HG02938 (cell line): ENCODE results near the gene COL4A2.
"Not testable (repeated sequence)": the region's sequence is repeated elsewhere in the genome, so short reads cannot be mapped to it uniquely, and the experiment has no call there.

Experiments used
- ATAC-seq: cut with Tn5 transposase; IDR thresholded peaks from one replicate; pipeline ENCODE4 v1.9.1; 2021; ENCODE audit warnings: mild to moderate bottlenecking, moderate library complexity; ENCODE audit not compliant: unreplicated experiment

Gene COL4A2

DNA sequence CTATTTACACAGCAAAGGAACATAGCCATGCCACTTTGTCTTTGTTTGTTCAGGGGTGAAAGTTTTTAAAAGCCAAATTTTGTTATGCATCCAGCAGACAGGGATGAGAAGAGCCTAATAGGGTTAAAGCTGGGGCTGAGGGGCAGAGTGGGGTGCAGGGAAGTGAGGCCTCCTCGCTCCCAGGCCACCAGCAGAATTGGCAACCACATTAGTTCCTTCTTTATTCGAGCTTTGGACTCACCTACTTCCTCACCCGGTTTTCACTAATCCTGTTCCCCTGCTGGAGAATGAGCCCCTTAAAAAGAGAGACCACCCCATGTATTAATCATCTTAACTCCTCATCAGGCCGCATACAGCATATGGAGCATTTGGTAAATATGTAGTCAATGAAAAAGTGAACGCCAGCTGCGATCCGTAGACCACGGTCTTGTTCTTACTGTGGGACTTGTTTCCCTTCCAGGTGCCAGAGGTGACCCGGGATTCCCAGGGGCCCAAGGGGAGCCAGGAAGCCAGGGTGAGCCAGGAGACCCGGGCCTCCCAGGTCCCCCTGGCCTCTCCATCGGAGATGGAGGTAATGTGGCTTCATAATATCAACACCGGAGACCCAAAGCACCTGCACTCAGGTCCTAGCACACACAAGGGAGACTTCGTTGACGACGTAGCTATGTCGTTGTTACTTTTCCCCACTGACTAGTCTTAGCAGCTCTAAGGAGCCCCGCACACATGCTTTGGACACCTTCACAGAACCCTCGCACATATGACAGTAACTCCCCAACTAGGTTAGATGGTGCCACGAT, 142.3 kb downstream of the COL4A2 start:
- no peak for ATAC-seq

DNA sequence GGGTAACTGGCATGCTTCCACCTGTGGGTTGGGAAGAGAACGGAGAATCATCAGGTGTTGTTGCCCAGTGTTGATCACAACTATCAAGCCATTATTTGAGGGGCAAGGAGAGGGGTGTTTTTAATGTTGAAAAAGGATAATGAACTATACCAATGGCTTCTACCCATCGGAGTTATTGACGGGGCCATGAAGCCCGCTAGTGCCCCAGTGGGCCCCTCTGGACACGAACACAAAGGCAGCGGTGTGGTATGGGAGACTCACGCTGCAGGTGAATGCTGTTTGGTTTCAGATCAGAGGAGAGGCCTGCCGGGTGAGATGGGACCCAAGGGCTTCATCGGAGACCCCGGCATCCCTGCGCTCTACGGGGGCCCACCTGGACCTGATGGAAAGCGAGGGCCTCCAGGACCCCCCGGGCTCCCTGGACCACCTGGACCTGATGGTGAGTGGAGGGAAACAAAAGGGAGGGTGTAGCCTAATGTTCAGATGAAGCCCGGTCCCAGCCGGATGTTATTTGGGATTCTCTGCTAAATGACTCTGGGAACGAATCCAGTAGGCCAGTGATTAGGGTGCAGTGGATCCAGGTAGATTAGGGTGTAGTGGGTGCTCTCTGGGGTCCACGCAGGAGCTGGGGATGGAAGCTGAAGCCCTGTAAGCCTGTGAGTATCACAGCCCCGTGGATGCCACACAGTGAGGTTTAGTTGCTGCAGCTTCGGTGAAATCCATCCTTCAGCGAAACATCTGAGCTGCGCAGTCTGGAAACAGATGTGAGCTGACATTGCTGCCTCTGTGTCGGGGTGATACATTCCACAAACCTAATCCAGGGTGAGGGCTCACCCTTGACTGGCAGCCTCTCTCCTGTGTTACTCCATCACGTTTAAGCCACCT, 143.2 kb downstream of the COL4A2 start:
- no peak for ATAC-seq

DNA sequence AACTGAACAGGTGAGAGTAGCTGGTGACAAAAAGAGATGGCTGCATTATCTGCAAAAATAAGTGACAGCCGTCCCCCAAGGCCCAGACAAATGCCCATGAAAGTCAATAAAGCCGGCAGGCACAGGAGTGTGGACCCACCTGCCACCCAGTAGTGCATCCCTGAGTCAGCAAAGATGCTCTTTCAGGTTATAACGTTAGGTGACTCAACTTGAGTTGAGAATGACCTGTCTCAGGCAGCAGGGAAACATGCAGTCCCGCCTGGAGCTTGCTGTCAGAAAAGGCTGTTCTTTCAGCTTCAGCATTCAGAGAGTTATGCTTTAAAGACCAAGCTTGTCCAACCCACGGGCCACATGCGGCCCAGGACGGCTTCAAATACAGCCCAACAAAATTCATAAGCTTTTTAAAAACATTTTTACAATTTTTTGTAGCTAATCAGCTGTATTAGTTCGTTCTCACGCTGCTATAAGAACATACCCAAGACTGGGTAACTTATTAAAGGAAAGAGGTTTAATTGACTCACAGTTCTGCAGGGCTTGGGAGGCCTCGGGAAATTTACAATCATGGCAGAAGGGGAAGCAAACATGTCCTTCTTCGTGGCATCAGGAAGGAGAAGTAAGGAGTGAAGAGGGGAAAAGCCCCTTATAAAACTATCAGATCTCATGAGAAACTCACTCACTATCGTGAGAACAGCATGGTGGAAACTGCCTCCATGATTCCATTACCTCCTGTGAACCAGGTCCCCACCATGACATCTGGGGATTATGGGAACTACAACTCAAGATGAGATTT, 144.1 kb downstream of the COL4A2 start:
- ATAC-seq, result no peak

GRCh38 chr13:110453091-110453490, 146.0 kb downstream of the COL4A2 start:
- not testable (repeated sequence) for ATAC-seq

DNA sequence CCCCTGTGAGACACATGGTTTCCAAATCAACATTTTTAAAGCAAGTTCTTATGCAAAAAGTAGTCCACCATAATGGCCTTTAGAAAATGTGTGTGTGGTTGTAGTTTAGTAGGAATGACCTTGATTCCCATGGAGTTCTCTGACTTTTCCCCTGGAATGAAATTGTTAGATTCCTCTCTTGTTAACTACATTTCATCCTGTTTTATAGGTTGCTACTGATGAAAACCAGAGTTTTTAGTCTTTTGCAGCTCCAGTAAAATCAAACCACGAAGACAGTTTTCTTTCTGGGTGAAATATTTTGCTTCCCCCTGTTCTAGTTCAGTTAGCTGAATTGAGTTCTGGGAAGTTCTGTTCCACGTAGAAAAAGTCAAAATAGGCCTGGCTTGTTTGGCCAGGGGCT, 146.7 kb downstream of the COL4A2 start:
- ATAC-seq, result no peak

- no peak for ATAC-seq
Measured at GRCh38 chr13:110454227-110454859, 147.3 kb downstream of the COL4A2 start.

GRCh38 chr13:110454956-110455355, 147.9 kb downstream of the COL4A2 start:
- no peak for ATAC-seq

DNA sequence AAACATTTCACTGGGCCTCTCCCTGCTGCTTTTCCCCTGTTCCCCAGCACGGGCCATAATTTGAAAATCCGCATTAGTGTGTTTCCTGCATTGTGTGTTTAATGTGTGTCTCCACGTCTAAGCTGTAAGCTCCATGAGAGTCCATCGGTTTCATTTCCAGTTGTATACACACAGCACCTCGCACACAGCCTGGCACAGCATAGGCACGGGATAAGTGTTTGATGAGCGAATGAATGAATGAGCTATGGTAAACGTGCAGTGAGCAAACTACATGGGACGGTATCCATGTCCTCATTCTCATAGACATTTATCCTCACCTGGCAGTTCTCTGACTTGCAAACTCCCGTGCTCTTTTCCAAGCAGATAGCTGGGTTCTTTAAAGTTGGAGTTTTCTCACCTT, 148.4 kb downstream of the COL4A2 start:
- ATAC-seq, result no peak

DNA sequence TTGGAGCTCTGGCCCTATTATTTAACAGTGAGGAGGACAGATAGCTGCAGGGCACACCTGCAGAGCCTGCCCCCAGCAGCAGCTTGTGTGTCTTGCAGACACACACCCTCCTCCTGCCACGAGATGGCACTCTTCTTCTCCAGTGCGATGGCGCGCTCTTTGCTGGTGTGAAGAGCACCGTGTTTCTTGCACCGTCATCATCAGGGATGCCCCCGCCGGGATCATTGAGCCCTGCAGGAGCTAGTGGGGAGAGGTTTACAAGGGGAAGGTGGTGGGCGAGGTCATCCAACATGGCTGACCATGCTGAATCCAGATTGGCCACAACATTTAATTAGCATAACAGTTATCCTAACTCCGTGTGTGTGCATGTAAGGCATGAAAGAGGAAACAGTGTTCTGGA, 148.9 kb downstream of the COL4A2 start:
- ATAC-seq, result peak; percentile 97

DNA sequence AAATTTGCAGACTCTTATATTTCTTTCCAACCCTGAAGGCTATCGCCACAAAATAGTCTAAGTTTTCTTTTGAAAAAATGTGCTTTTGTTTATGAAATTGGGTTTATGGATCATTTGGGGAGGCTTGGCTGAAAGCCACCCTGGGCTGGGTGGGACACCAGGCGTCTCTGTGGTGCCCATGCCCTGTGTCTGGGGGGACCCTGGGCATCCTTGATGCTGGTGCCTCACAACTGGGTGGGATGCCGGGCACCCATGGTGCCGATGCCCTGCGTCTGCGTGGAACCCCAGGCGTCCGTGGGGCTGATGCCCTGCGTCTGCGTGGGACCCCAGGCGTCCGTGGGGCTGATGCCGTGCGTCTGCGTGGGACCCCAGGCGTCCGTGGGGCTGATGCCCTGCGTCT, 149.5 kb downstream of the COL4A2 start:
- no peak for ATAC-seq

GRCh38 chr13:110457361-110457760, 150.3 kb downstream of the COL4A2 start:
- no peak for ATAC-seq

DNA sequence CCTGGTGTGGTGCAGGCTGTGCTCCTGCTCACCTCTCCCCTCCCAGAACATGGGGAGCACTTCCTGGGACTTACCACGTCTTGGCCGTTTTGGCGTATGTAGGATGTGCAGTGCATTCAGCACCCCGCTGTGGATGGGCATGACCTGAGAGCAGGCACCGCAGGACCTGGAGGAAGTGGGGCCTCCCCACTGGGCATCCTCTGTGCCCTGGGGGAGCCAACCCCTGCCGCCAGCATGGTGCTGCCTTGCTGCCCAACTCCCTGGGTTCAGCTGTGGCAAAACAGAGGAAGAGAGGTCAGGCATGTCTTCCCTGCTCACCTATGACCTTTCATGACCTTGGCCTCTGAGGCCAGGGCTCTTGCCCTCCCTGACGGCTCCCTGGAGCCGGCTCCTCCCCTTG, 150.9 kb downstream of the COL4A2 start:
- no peak for ATAC-seq

DNA sequence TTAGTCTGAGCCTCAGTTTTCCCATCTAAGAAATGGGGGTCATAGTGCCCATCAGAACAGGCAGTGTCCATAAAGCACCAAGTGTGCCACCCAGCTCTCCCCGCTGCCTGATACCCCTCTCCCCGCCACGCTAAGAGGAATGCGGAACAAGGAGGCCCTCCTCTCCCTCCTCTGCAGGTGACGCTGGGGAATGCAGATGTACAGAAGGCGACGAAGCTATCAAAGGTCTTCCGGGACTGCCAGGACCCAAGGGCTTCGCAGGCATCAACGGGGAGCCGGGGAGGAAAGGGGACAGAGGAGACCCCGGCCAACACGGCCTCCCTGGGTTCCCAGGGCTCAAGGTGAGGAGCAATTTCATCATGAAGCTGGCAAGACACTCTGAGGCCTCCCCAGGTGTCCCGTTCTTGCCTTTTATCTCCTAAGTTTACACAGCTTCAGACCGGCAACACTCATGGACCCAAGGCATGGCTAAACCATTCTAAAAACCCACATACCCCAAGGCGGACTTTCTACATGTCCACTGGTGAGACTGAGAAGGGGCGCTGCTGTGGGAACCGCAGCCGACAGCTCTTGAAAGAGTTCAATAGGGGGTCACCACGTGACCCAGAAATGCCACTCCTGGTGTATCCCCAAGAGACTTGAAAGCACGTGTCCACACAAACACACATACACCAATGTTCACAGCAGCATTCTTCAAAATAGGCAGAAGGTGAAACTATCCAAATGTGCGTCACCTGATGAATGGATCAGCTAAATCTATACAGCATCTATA, 151.7 kb downstream of the COL4A2 start:
- ATAC-seq, result no peak

DNA sequence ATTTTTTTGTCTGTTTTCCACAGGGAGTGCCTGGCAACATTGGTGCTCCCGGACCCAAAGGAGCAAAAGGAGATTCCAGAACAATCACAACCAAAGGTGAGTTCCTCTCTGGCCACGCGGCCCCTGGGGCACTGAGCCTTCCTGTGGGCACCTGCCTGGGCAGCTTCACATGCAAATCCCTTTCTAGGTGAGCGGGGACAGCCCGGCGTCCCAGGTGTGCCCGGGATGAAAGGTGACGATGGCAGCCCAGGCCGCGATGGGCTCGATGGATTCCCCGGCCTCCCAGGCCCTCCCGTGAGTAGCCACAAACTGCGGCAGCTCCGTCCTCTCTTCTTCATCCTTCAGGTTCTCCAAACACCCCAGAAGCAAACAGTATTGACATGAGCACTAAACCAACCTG, 155.0 kb downstream of the COL4A2 start:
- no peak for ATAC-seq

GRCh38 chr13:110463156-110463555, 156.1 kb downstream of the COL4A2 start:
- ATAC-seq, result no peak

DNA sequence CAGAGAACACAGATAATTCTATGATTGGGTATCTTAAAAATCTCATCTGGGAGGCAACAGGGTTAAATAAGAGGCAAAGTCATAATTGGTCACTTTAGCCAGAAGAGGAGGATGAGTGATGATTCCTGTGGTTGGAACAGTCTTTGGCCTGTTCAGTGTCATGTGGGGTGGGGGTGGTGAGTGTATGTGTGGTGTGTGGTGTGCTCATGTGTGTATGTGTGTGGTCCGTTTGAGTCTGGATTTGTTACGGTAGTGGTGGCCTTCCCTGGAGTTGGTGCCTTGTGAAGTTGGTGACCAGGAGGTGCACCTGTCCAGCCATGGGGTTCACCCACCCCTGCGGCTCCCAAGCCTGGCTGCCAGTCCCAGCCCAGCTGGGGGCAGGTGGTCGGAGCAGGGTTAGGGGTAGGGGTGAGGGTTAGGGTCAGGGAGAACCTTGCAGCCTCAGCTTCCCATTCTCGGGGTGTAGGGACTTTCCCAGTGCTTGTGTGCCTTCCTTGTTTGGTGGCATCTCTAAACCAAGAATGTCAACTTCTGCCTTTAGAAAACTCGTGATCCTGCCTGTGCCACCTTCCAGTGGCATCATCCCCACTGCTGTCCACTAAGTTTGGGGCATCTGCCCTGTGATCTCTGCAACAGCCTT, 156.9 kb downstream of the COL4A2 start:
- no peak for ATAC-seq

DNA sequence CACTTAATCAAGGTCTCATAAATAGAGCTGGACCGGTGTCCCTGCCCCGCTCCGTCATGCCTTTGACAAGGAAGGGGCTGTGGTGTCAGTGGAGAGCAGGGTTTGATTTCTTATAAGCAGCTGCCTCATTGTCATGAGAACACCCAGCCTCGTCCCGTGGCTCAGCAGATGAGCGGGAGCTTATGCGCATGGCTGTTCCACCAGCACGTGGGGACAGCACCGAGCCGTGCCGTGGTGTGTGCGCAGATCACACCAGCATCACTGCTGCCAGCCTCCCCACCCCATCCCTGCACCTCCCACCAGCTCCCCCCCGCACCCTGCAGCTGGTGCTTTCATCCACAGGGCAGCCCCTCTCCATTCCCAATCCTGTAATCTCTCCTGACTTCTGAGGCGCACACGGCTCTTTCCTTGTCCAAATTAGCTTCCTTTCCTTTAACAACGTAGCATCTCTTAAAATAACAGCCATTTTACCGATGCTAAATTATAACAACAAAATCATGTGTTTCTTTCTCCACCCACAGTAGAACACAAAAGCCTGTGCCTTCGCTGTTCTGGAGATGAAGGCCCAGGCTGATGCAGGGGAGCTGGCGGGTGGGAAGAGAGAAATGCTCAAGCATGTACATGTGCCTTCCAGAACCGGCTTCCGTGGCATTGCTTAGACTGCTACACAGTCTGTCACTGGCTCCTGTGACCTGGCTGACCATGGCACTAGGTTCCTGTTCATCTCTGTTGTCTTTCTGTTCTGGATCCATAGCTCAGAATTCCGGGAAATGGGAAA, 157.7 kb downstream of the COL4A2 start:
- ATAC-seq, result no peak

GRCh38 chr13:110465696-110466095, 158.6 kb downstream of the COL4A2 start:
- no peak for ATAC-seq
